A673 (cell line): ENCODE measurements around the gene ABCA12. TPM values are rescaled to one million over a fixed set of nuclear protein-coding genes. Genes with fewer than 3 reads are reported as not detected.

Source experiments
- BruUV-seq: library from RNA; stranded (reverse); fragments of 400-500 nt; replicated peaks from 2 replicates; lab custom pipeline; 2021; lab: Mats Ljungman, UMichigan
- CTCF ChIA-PET: fragments of 300-600 bp; sonication (Branson Sonifier 250); formaldehyde crosslinking; loops from one replicate; lab custom pipeline; 2022; ENCODE audit warnings: antibody characterized with exemption; lab: Charles Lee
- POLR2A ChIA-PET: fragments of 300-600 bp; sonication (Branson Sonifier 250); formaldehyde crosslinking; loops from one replicate; lab custom pipeline; 2022; ENCODE audit warnings: antibody characterized with exemption; ENCODE audit not compliant: low non-redundant PET; lab: Charles Lee
- DNase-seq: peaks from one replicate; pipeline ENCODE4 v3.0.0-alpha.2; 2015; ENCODE audit warnings: low spot score
- H3K27ac ChIP-seq: fragments of 200-600 bp; sonication (generic); 2 replicates; pipeline ENCODE4 v1.5.1; 2016; ENCODE audit warnings: mixed run types, low read depth, mild to moderate bottlenecking, mixed read lengths, antibody characterized with exemption, low read length; ENCODE audit not compliant: poor library complexity, severe bottlenecking
- H3K27me3 ChIP-seq: fragments of 200-600 bp; sonication (generic); replicated peaks from 2 replicates; pipeline ENCODE4 v1.6.1; 2017; ENCODE audit warnings: mixed run types, low read depth, mild to moderate bottlenecking, mixed read lengths, antibody characterized with exemption, low read length; ENCODE audit not compliant: insufficient read depth, poor library complexity
- H3K36me3 ChIP-seq: fragments of 200-600 bp; sonication (generic); 2 replicates; pipeline ENCODE4 v1.6.1; 2016; ENCODE audit warnings: mixed run types, mild to moderate bottlenecking, mixed read lengths, antibody characterized with exemption, low read length; ENCODE audit not compliant: insufficient read depth, poor library complexity, severe bottlenecking
- H3K4me1 ChIP-seq: fragments of 200-600 bp; sonication (generic); 2 replicates; pipeline ENCODE4 v1.6.1; 2017; ENCODE audit warnings: mixed run types, mild to moderate bottlenecking, mixed read lengths, antibody characterized with exemption, low read length; ENCODE audit not compliant: insufficient read depth, poor library complexity, severe bottlenecking
- H3K4me3 ChIP-seq: fragments of 200-600 bp; sonication (generic); 2 replicates; pipeline ENCODE4 v1.5.1; 2016; ENCODE audit warnings: low read depth, mixed run types, mild to moderate bottlenecking, mixed read lengths, low read length; ENCODE audit not compliant: poor library complexity, severe bottlenecking
- H3K9me3 ChIP-seq: fragments of 200-600 bp; sonication (generic); 2 replicates; pipeline ENCODE4 v1.6.1; 2016; ENCODE audit warnings: mixed run types, low read depth, mild to moderate bottlenecking, mixed read lengths, antibody characterized with exemption, low read length; ENCODE audit not compliant: poor library complexity, severe bottlenecking
- CTCF ChIP-seq: fragments of 300-800, 200-600 bp; sonication (generic); conservative IDR thresholded peaks from 2 replicates; pipeline ENCODE4 v1.5.1; 2017; ENCODE audit warnings: low read depth, mild to moderate bottlenecking, antibody characterized with exemption, low read length, moderate library complexity, mixed read lengths
- EZH2 ChIP-seq: fragments of 200-600 bp; sonication (generic); IDR thresholded peaks from 2 replicates; pipeline ENCODE4 v1.6.1; 2017; ENCODE audit warnings: borderline replicate concordance, low read depth, mild to moderate bottlenecking, mixed read lengths, antibody characterized with exemption, low read length; ENCODE audit not compliant: poor library complexity, severe bottlenecking
- intact Hi-C: fragments of 100-400 bp; cut with micrococcal nuclease; formaldehyde crosslinking; loops from one replicate; pipeline ENCODE4 v1.10.0; 2022; ENCODE audit not compliant: unreplicated experiment
- total RNA-seq: library from RNA; stranded (reverse); gene quantifications from 2 replicates; pipeline ENCODE4 v1.2.3, GENCODE V29; 2021

ABCA12 gene
- total RNA-seq, 1 experiment from 2014 or later, result not detected

GRCh38 chr2:214995409-214995808 lies 143.0 kb downstream of the ABCA12 start:
- TF ChIP-seq CTCF, result no peak
- TF ChIP-seq EZH2, result no peak
- no peak for DNase-seq
- CTCF ChIA-PET, result no interaction called here
- Histone ChIP-seq H3K9me3 (no peaks in the 10 kb centered on the region), H3K27me3 (no peaks in the 10 kb centered on the region), H3K4me1 (no peaks in the 10 kb centered on the region), H3K27ac (no peak overlapping the region), H3K4me3 (no peak overlapping the region), H3K36me3 (no peaks in the 10 kb centered on the region)
- BruUV-seq, result no TSS peak
- POLR2A ChIA-PET, result no interaction called here
- intact Hi-C loops, result no loop called here

GRCh38 chr2:214992911-214993310 lies 145.5 kb downstream of the ABCA12 start:
- intact Hi-C loops, result no loop called here
- BruUV-seq, result no TSS peak
- ChIA-PET POLR2A (no interaction called here), CTCF (no interaction called here)
- Histone ChIP-seq H3K4me3 (no peak overlapping the region), H3K27ac (no peak overlapping the region), H3K4me1 (no peaks in the 10 kb centered on the region), H3K27me3 (no peaks in the 10 kb centered on the region), H3K36me3 (no peaks in the 10 kb centered on the region), H3K9me3 (no peaks in the 10 kb centered on the region)
- no peak for DNase-seq
- TF ChIP-seq CTCF, result no peak
- TF ChIP-seq EZH2, result no peak

- POLR2A ChIA-PET, result no interaction called here
- no peaks in the 10 kb centered on the region for H3K36me3 ChIP-seq
- DNase-seq, result no peak
- H3K9me3 ChIP-seq, result no peaks in the 10 kb centered on the region
- no peaks in the 10 kb centered on the region for H3K27me3 ChIP-seq
- H3K27ac ChIP-seq, result no peak overlapping the region
- CTCF ChIA-PET, result no interaction called here
- no TSS peak for BruUV-seq
- intact Hi-C loops, result no loop called here
- no peak overlapping the region for H3K4me3 ChIP-seq
- H3K4me1 ChIP-seq, result no peaks in the 10 kb centered on the region
- TF ChIP-seq EZH2 (no peak), CTCF (no peak)
Observed at GRCh38 chr2:214989187-214989586, 149.2 kb downstream of the ABCA12 start.
